ENCODE measurements around the gene RAB3GAP2. TPM values are rescaled to one million over a fixed set of nuclear protein-coding genes. Genes with fewer than 3 reads are reported as not detected.

RAB3GAP2 gene
- total and polyA plus RNA-seq, 10 donors, result 6.5 to 48.7 (median 37.5) TPM

DNA sequence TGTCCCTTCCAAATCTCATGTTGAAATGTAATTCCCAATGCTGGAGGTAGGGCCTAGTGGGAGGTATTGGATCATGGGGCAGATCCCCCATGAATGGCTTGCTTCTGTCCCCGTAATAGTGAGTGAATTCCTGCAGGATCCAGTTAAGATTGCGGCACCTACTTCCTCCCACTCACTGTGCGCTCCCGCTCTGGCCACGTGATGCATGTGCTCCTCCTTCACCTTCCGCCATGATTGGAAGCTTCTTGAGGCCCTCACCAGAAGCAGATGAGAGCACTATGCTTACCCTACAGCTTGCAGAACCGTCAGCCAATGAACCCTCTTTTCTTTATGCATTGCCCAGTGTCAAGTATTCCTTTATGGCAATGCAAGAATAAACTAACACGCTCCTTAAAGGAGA is 14.9 kb upstream of the RAB3GAP2 start:
- H3K9me3 ChIP-seq, result no peaks in the 10 kb centered on the region
- TF ChIP-seq, protein P1, sequence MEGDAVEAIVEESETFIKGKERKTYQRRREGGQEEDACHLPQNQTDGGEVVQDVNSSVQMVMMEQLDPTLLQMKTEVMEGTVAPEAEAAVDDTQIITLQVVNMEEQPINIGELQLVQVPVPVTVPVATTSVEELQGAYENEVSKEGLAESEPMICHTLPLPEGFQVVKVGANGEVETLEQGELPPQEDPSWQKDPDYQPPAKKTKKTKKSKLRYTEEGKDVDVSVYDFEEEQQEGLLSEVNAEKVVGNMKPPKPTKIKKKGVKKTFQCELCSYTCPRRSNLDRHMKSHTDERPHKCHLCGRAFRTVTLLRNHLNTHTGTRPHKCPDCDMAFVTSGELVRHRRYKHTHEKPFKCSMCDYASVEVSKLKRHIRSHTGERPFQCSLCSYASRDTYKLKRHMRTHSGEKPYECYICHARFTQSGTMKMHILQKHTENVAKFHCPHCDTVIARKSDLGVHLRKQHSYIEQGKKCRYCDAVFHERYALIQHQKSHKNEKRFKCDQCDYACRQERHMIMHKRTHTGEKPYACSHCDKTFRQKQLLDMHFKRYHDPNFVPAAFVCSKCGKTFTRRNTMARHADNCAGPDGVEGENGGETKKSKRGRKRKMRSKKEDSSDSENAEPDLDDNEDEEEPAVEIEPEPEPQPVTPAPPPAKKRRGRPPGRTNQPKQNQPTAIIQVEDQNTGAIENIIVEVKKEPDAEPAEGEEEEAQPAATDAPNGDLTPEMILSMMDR (IDR thresholded peaks at IDR 0.05 in 8 of 11, conservative IDR thresholded peaks at IDR 0.05 in 3 of 11), result no peak
- no peak for TF ChIP-seq POLR2A (IDR thresholded peaks at IDR 0.05)
- DNase-seq, result no peak
- 90 to 97% (median 93%) methylated on average over 8 of the region's 8 CpGs for WGBS, 5 donors
- no peak overlapping the region for H3K4me3 ChIP-seq
- peaks cover 0 to 11% (median 0%) of the 10 kb centered on the region in 7 donors for H3K27me3 ChIP-seq (replicated peaks in 1 of 7)
- intact Hi-C loops (cut with DNase I; ENCODE audit: low total_unique reads), result no loop called here
- no peak overlapping the region for H3K27ac ChIP-seq
- H3K4me1 ChIP-seq, result no peaks in the 10 kb centered on the region
- H3K36me3 ChIP-seq, result no peaks in the 10 kb centered on the region

DNA sequence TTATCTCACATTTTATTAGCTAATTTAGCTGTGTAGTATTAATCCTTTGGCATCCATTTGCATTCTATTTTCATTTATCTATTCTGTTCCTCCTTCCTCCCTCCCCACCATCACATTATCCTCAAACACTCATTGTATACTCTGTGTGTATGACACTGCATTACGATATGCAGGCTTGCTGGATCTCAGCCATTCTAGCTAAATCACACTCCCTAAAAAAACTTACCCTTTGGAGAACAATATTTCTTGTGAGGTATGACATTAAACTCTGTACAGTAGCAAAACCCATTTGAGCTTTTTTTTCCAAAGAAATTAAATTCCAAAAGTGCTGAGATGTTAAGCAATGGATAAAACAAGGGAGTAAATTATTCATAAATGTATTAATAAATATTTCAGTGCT is 11.4 kb upstream of the RAB3GAP2 start:
- no peak for DNase-seq
- intact Hi-C loops (cut with DNase I; ENCODE audit: low total_unique reads), result no loop called here
- H3K36me3 ChIP-seq, result no peaks in the 10 kb centered on the region
- H3K4me3 ChIP-seq, result no peak overlapping the region
- TF ChIP-seq POLR2AphosphoS5 (IDR thresholded peaks at IDR 0.05), result no peak
- no peak overlapping the region for H3K27ac ChIP-seq
- WGBS, 5 donors, result 77 to 86% (median 85%) methylated on average over 1 of the region's 1 CpG
- peaks cover 0 to 17% (median 0%) of the 10 kb centered on the region in 7 donors for H3K27me3 ChIP-seq (replicated peaks in 1 of 7)
- no peaks in the 10 kb centered on the region for H3K9me3 ChIP-seq
- H3K4me1 ChIP-seq, result no peaks in the 10 kb centered on the region

DNA sequence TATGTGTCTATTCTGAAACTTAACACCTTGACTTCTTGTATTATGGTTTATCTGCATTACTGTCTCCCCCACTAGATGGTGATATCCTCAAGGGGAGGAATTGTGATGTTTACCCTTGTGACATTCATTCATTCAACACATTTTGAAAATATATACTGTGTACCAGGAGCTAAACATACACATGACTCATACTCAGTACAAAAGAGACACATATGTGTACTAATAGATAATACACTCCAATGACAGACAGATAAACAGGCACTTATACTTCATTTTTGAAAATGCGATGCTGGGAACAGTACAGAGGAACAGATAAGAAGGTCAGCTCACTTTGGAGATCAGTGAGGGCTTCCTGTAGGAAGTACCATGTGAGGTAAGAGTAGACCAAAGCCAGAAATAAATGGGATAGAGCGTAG is 8.9 kb upstream of the RAB3GAP2 start:
- Histone ChIP-seq H3K4me1 (no peaks in the 10 kb centered on the region), H3K27ac (no peak overlapping the region), H3K4me3 (no peak overlapping the region), H3K27me3 (replicated peaks in 1 of 7) (peaks cover 0 to 17% (median 0%) of the 10 kb centered on the region in 7 donors), H3K9me3 (no peaks in the 10 kb centered on the region), H3K36me3 (no peaks in the 10 kb centered on the region)
- intact Hi-C loops (cut with DNase I; ENCODE audit: low total_unique reads), result no loop called here
- no peak for TF ChIP-seq POLR2AphosphoS5 (IDR thresholded peaks at IDR 0.05)
- TF ChIP-seq, protein P1 (IDR thresholded peaks at IDR 0.05 in 8 of 11, conservative IDR thresholded peaks at IDR 0.05 in 3 of 11), result peak in 1 of 11 experiments; percentile 13
- no peak for DNase-seq
- 61 to 82% (median 74%) methylated on average over 2 of the region's 2 CpGs for WGBS, 5 donors

DNA sequence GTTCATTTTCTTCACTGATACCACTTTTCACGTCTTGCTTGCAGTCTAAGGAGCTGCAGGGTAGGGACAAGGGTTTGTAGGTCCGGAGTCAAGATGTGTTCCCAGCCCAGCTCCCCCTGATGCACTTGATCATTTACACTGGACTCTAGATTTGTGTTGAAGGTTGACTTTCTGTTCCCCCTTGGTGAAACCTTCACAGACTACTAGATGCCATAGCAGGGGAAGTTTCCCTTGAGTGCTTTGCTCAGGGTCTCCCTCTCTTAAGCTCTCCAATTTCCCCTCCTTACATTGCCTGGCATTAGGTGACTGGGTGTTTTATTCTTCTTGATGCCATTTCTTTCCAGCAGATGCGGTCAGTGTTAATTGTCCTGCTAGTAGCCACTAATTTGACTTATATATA is 8.0 kb upstream of the RAB3GAP2 start:
- no peaks in the 10 kb centered on the region for H3K9me3 ChIP-seq
- H3K4me1 ChIP-seq, result no peaks in the 10 kb centered on the region
- TF ChIP-seq POLR2A (IDR thresholded peaks at IDR 0.05), result no peak
- no peak for TF ChIP-seq POLR2AphosphoS5 (IDR thresholded peaks at IDR 0.05)
- TF ChIP-seq, protein P1 (IDR thresholded peaks at IDR 0.05 in 8 of 11, conservative IDR thresholded peaks at IDR 0.05 in 3 of 11), result no peak
- H3K4me3 ChIP-seq, result no peak overlapping the region
- no peak overlapping the region for H3K27ac ChIP-seq
- H3K36me3 ChIP-seq, result no peaks in the 10 kb centered on the region
- DNase-seq, result no peak
- intact Hi-C loops (cut with DNase I; ENCODE audit: low total_unique reads), result no loop called here
- 76 to 89% (median 88%) methylated on average over 3 of the region's 3 CpGs for WGBS, 5 donors
- H3K27me3 ChIP-seq (replicated peaks in 1 of 7), result peaks cover 0 to 17% (median 0%) of the 10 kb centered on the region in 7 donors

DNA sequence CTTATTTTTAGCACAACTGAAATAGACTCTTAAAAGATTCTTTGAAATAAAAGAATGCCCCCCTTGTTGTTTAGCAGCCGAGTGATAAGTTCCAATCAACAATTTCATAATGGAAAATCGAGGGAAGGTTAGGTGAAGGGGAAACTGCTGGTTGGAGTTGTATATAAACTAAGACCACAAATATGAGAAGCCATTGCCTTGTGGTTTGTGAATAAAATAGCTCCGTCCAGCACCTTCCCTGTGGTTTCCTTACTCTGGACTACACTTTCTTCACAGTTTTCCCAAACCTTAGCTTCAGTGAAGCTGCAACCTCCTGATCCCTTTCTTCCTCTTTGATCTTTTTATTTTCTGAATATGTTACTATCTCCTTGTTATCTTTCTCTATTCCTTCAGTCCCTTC is 6.7 kb upstream of the RAB3GAP2 start:
- no peak overlapping the region for H3K27ac ChIP-seq
- TF ChIP-seq, protein P1 (IDR thresholded peaks at IDR 0.05 in 8 of 11, conservative IDR thresholded peaks at IDR 0.05 in 3 of 11), result no peak
- TF ChIP-seq POLR2AphosphoS5 (IDR thresholded peaks at IDR 0.05) (no peak), POLR2A (IDR thresholded peaks at IDR 0.05) (no peak)
- H3K27me3 ChIP-seq (replicated peaks in 1 of 7), result peaks cover 0 to 17% (median 0%) of the 10 kb centered on the region in 7 donors
- DNase-seq, result no peak
- H3K36me3 ChIP-seq, result no peaks in the 10 kb centered on the region
- H3K4me3 ChIP-seq, result no peak overlapping the region
- WGBS, 5 donors, result 30 to 45% (median 33%) methylated on average over 3 of the region's 3 CpGs
- H3K4me1 ChIP-seq, result peaks cover 0 to 4% (median 0%) of the 10 kb centered on the region in 6 donors
- intact Hi-C loops (cut with DNase I; ENCODE audit: low total_unique reads), result no loop called here
- no peaks in the 10 kb centered on the region for H3K9me3 ChIP-seq

All from spleen (tissue), 11 donors.